Stomach smooth muscle (tissue), 2 donors: ENCODE measurements around the gene SLC2A6.
A peak's percentile ranks its signal among the peaks of the same experiment; 100 is the strongest.

Source experiments
- H3K27ac ChIP-seq: one replicate; pipeline ENCODE4 v1.7.0; 2013; ENCODE audit warnings: mild to moderate bottlenecking, low read length, inconsistent platforms
- H3K27me3 ChIP-seq, 2 donors: one replicate each; pipeline ENCODE4 v1.7.0; 2013; ENCODE audit warnings: low read length in 2 of 2; ENCODE audit not compliant: insufficient read depth in 2 of 2, control insufficient read depth in 1 of 2
- H3K36me3 ChIP-seq, 2 donors: one replicate each; pipeline ENCODE4 v1.7.0; 2013; ENCODE audit warnings: low read length in 2 of 2; ENCODE audit not compliant: control insufficient read depth in 2 of 2, insufficient read depth in 2 of 2
- H3K4me1 ChIP-seq: one replicate; pipeline ENCODE4 v1.7.0; 2013; ENCODE audit warnings: low read length; ENCODE audit not compliant: control insufficient read depth, insufficient read depth
- H3K4me3 ChIP-seq, 2 donors: one replicate each; pipeline ENCODE4 v1.7.0; 2013; ENCODE audit warnings: low read length in 2 of 2
- H3K9ac ChIP-seq, 2 donors: one replicate each; pipeline ENCODE4 v1.7.0; 2013; ENCODE audit warnings: low read length in 2 of 2, mild to moderate bottlenecking in 1 of 2
- H3K9me3 ChIP-seq, 2 donors: one replicate each; pipeline ENCODE4 v1.7.0; 2013; ENCODE audit warnings: low read length in 2 of 2; ENCODE audit not compliant: control insufficient read depth in 2 of 2
- donor health status: healthy.
- donor health status: Pancreatic carcinoma.

The SLC2A6 gene

DNA sequence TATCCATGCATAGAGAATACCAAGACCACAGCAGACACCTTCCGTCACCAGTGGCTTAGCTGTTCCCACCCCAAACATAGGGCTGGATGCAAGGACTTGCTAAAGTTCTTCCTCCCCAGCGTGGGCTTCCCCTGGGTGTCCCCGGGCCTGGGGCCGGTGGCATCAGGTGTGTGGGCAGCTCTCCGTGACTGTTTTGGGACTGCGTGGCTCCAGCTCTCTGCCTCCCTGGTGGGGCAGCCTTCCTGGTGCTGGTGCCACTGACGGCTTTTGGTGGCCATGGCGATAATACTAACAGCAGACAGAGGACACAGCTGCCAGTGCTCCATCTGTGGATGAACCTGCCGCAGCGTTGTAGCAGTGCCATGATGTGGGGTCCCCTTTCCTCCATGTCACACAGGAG, 14.3 kb downstream of the SLC2A6 start:
- H3K9me3 ChIP-seq = no peaks in the 10 kb centered on the region
- H3K27me3 ChIP-seq = no peaks in the 10 kb centered on the region
- peaks cover 14% of the 10 kb centered on the region for H3K4me1 ChIP-seq
- H3K4me3 ChIP-seq = no peak overlapping the region
- H3K36me3 ChIP-seq = peaks cover 2 to 5% of the 10 kb centered on the region in 2 donors
- no peak overlapping the region for H3K27ac ChIP-seq
- no peak overlapping the region for H3K9ac ChIP-seq

- H3K9me3 ChIP-seq = no peaks in the 10 kb centered on the region
- H3K27me3 ChIP-seq = no peaks in the 10 kb centered on the region
- H3K4me3 ChIP-seq = no peak overlapping the region
- H3K36me3 ChIP-seq = peaks cover 2 to 5% of the 10 kb centered on the region in 2 donors
- H3K9ac ChIP-seq = no peak overlapping the region
- H3K4me1 ChIP-seq = peaks cover 17% of the 10 kb centered on the region
- H3K27ac ChIP-seq = no peak overlapping the region
Observed at GRCh38 chr9:133463864-133464615, 14.9 kb downstream of the SLC2A6 start.

GRCh38 chr9:133463234-133463863, 15.6 kb downstream of the SLC2A6 start:
- Histone ChIP-seq H3K4me3 (no peak overlapping the region), H3K27me3 (no peaks in the 10 kb centered on the region), H3K4me1 (peaks cover 21% of the 10 kb centered on the region), H3K9me3 (no peaks in the 10 kb centered on the region), H3K9ac (no peak overlapping the region), H3K36me3 (peaks cover 2 to 5% of the 10 kb centered on the region in 2 donors), H3K27ac (no peak overlapping the region)

DNA sequence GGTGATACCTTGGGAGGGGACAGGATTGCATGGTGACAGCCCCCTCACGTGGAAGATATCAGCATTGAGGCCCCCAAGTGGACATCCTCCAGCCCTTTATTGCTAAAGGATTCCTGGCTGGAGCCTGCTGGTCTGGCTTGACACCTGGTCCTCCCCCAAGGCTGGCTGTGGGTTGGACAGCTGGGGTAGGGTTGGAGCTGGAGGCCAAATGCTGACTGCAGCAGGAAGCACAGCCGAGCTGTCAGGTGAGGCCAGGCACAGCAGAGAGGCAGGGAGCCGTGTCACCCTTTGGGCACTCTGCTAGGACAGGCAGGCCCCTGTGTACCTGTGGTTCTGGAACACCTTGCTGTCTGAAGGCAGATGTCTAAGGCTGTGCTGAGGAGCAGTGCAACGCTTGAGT, 16.9 kb downstream of the SLC2A6 start:
- no peaks in the 10 kb centered on the region for H3K27me3 ChIP-seq
- no peak overlapping the region for H3K27ac ChIP-seq
- peaks cover 21% of the 10 kb centered on the region for H3K4me1 ChIP-seq
- H3K4me3 ChIP-seq = no peak overlapping the region
- no peak overlapping the region for H3K9ac ChIP-seq
- H3K36me3 ChIP-seq = peaks cover 2 to 5% of the 10 kb centered on the region in 2 donors
- no peaks in the 10 kb centered on the region for H3K9me3 ChIP-seq

DNA sequence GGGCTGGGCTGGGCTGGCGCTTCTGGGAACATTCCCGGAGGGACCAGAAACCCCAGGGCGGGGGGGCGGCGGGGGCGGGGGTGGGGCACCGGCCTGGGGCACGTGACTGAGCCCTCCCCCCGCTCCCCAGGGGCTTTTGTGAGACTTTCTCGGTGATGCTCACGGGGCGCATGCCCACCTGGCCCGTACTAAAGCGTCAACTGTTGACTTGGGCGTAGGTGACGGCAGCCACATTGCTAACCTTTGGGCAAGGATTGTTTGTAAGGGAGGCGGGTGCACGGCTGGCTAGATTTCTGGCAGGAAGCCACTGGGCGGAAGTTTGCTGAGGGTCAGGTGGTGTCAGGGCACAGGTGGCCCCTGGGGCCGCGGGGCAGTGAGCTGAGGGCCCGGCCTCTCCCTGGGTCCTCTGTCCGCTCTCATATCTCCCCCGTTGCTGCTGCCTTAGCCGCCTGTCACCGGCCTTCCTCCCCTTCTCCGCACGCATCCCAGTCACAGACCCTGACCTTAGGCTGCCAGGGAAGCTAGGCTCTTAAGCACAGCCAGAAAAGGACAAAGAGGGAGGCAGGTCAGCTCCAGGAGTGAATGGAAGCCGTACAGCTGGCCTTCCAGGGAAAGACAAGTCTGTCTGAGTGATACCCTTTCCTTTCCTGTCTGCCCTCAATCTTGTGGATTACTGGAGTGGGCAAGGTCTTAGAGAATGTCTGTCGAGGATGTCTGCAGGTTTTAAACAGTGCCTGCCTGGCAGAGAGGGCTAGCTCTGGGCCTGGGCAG, 18.3 kb downstream of the SLC2A6 start:
- Histone ChIP-seq H3K36me3 (peaks cover 2 to 5% of the 10 kb centered on the region in 2 donors), H3K27ac (peak overlapping the region; percentile 82), H3K9me3 (no peaks in the 10 kb centered on the region), H3K27me3 (no peaks in the 10 kb centered on the region), H3K4me3 (peak overlapping the region; percentile 65 to 82), H3K4me1 (peaks cover 21% of the 10 kb centered on the region), H3K9ac (peak overlapping the region; percentile 76)

DNA sequence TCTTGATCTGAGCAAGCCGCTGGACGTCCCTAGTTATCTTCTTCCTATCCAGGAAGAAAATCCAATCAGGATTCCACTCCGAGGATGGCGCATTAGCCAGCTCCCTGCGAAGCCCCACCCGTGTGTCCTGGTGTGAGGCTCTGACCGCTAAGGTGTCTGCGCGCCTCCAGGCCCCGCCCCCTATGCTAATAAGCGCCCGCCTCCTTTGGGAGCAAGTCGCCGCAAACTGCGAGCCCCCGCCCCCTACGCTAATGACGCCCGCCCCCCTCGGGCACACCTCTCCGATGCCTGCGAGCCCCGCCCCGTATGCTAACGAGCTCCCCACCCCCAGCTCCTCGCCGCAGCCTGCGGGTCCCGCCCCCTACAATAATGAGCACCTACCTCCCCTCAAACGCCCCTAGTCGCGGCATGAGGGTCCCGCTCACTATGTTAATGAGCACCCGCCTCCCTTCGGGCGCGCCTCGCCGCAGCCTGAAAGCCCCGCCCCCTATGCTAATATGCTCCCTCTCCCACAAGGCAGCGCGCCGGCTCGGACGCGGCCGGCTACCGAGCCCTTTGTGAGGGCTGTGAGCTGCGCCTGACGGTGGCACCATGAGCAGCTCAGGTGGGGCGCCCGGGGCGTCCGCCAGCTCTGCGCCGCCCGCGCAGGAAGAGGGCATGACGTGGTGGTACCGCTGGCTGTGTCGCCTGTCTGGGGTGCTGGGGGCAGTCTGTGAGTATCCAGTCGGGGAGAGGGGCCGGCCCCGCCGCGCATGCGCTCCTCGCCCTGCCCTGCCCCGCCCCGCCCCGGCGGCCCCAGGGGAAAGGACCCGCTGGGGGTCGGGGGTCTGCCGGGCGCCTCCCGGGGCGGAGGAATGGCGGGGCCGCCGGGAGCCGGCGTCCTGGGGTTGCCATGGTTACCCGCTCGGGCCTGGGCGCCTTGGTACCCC, 19.2 kb downstream of the SLC2A6 start, which contains the start of gene CACFD1:
TSS of gene CACFD1 (plus strand) at position 503 of the 929 bp plus-strand sequence. CDS start at position 592, 89 bp downstream.
- Histone ChIP-seq H3K27ac (peak within 1 kb of the TSS; percentile 82), H3K9me3 (no peaks in the 10 kb centered on the region), H3K4me1 (peaks cover 21% of the 10 kb centered on the region), H3K27me3 (no peaks in the 10 kb centered on the region), H3K4me3 (peak within 1 kb of the TSS; percentile 69 to 82), H3K9ac (peak within 1 kb of the TSS; percentile 76 to 91), H3K36me3 (peaks cover 0 to 2% of the 10 kb centered on the region in 2 donors)

DNA sequence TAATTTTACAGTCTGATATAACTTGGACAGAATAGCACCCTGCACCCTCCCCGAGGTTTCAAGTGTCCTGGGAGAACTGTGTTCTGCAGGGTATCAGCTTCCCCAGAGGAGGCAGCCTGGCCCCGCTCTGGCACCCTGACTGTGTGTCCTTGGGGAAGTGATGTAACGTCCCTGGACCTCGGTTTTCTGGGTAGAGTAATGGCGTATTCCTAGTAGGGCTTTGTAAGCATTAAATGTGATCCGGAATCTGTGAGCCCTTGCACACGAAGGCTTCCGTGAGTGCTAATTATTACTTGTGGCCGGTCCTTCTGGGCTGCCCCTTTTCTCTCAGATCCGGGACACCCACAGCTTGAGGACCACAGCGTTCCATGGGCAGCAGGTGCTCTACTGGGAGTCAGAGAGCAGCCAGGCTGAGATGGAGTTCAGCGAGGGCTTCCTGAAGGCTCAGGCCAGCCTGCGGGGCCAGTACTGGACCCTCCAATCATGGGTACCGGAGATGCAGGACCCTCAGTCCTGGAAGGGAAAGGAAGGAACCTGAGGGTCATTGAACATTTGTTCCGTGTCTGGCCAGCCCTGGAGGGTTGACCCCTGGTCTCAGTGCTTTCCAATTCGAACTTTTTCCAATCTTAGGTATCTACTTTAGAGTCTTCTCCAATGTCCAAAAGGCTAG, 20.1 kb downstream of the SLC2A6 start:
- H3K4me3 ChIP-seq = peak overlapping the region; percentile 69 to 82
- no peaks in the 10 kb centered on the region for H3K36me3 ChIP-seq
- peak overlapping the region; percentile 82 for H3K27ac ChIP-seq
- no peaks in the 10 kb centered on the region for H3K9me3 ChIP-seq
- H3K9ac ChIP-seq = peak overlapping the region; percentile 33 to 72
- peaks cover 21% of the 10 kb centered on the region for H3K4me1 ChIP-seq
- no peaks in the 10 kb centered on the region for H3K27me3 ChIP-seq

GRCh38 chr9:133457748-133458147, 21.2 kb downstream of the SLC2A6 start:
- Histone ChIP-seq H3K4me1 (peaks cover 21% of the 10 kb centered on the region), H3K9me3 (no peaks in the 10 kb centered on the region), H3K27ac (no peak overlapping the region), H3K9ac (no peak overlapping the region), H3K4me3 (no peak overlapping the region), H3K27me3 (no peaks in the 10 kb centered on the region), H3K36me3 (no peaks in the 10 kb centered on the region)

GRCh38 chr9:133457233-133457632, 21.7 kb downstream of the SLC2A6 start:
- peaks cover 21% of the 10 kb centered on the region for H3K4me1 ChIP-seq
- no peaks in the 10 kb centered on the region for H3K36me3 ChIP-seq
- H3K4me3 ChIP-seq = no peak overlapping the region
- no peak overlapping the region for H3K27ac ChIP-seq
- H3K9ac ChIP-seq = no peak overlapping the region
- H3K27me3 ChIP-seq = no peaks in the 10 kb centered on the region
- no peaks in the 10 kb centered on the region for H3K9me3 ChIP-seq
